Sigmoid colon (tissue), 3 donors: ENCODE data around the gene ASF1A.

Source experiments
- POLR2A ChIP-seq, 2 donors: fragments of 450-650 bp; IDR thresholded peaks; one replicate each; pipeline ENCODE4 v1.6.1; 2016; ENCODE audit warnings: antibody characterized with exemption in 2 of 2, mild to moderate bottlenecking in 2 of 2, moderate library complexity in 2 of 2
- TF ChIP-seq, protein P1 (sequence below), 4 experiments: fragments of 450-650 bp in 3 of 4; fragments of 200-600 bp in 1 of 4; IDR thresholded peaks; one replicate each; pipeline ENCODE4 v1.5.1; 2016 to 2019; ENCODE audit warnings: antibody characterized with exemption in 4 of 4, mild to moderate bottlenecking in 3 of 4, moderate library complexity in 2 of 4

DNA sequence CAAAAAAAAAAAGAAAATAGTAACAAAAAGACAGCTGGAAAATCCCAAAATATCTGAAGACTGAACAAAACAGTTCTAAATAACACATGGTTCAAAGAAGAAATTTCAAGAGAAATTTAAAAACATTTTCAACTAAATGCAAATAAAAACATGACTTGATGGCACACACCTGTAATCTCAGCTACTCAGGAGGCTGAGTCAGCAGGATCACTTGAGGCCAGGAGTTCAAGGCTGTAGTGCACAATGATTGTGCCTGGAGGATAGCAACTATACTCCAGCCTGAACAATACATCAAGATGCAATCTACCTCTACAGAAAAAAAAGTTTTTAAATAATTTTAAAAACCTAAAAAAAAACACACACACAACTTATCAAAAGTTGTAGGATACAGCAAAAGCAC is 21.6 kb upstream of the ASF1A start:
- TF ChIP-seq, protein P1, sequence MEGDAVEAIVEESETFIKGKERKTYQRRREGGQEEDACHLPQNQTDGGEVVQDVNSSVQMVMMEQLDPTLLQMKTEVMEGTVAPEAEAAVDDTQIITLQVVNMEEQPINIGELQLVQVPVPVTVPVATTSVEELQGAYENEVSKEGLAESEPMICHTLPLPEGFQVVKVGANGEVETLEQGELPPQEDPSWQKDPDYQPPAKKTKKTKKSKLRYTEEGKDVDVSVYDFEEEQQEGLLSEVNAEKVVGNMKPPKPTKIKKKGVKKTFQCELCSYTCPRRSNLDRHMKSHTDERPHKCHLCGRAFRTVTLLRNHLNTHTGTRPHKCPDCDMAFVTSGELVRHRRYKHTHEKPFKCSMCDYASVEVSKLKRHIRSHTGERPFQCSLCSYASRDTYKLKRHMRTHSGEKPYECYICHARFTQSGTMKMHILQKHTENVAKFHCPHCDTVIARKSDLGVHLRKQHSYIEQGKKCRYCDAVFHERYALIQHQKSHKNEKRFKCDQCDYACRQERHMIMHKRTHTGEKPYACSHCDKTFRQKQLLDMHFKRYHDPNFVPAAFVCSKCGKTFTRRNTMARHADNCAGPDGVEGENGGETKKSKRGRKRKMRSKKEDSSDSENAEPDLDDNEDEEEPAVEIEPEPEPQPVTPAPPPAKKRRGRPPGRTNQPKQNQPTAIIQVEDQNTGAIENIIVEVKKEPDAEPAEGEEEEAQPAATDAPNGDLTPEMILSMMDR (IDR thresholded peaks at IDR 0.05), result no peak
- TF ChIP-seq POLR2A (IDR thresholded peaks at IDR 0.05), result no peak
